ENCODE results near the gene LFNG.
"Not testable (repeated sequence)": the region's sequence is repeated elsewhere in the genome, so short reads cannot be mapped to it uniquely, and the experiment has no call there.

The LFNG gene

GRCh38 chr7:2530994-2531795, 11.6 kb downstream of the LFNG start:
- not testable (repeated sequence) for DNase-seq

GRCh38 chr7:2531796-2532110, 12.2 kb downstream of the LFNG start:
- DNase-seq = not testable (repeated sequence)

- DNase-seq = not testable (repeated sequence)
These were observed 12.7 kb downstream of the LFNG start for GRCh38 chr7:2532199-2532772.

GRCh38 chr7:2532816-2533215, 13.2 kb downstream of the LFNG start:
- not testable (repeated sequence) for DNase-seq

- DNase-seq = not testable (repeated sequence)
These were observed 14.0 kb downstream of the LFNG start for GRCh38 chr7:2533566-2533965.

- DNase-seq = not testable (repeated sequence)
These were observed 14.6 kb downstream of the LFNG start for GRCh38 chr7:2534214-2534613.

GRCh38 chr7:2535872-2536627, 16.5 kb downstream of the LFNG start:
- not testable (repeated sequence) for DNase-seq

GRCh38 chr7:2537981-2538851, 18.6 kb downstream of the LFNG start:
- no peak for DNase-seq

GRCh38 chr7:2539031-2539911, 19.7 kb downstream of the LFNG start:
- DNase-seq = no peak

- no peak for DNase-seq
These were observed 20.6 kb downstream of the LFNG start for GRCh38 chr7:2540133-2540532.

GRCh38 chr7:2540641-2541051, 21.1 kb downstream of the LFNG start:
- DNase-seq = no peak

- DNase-seq = no peak
These were observed 21.9 kb downstream of the LFNG start for GRCh38 chr7:2541291-2542010.

- no peak for DNase-seq
These were observed 22.7 kb downstream of the LFNG start for GRCh38 chr7:2542011-2542915.

GRCh38 chr7:2542916-2543871, 23.6 kb downstream of the LFNG start:
- DNase-seq = no peak

GRCh38 chr7:2544541-2545188, 25.1 kb downstream of the LFNG start:
- no peak for DNase-seq

GRCh38 chr7:2545746-2546425, 26.3 kb downstream of the LFNG start:
- no peak for DNase-seq

GRCh38 chr7:2546776-2547586, 27.4 kb downstream of the LFNG start:
- no peak for DNase-seq

Measured in activated naive CD4-positive, alpha-beta T cell (primary cell).